SW 1271 (cell line): ENCODE measurements around the gene RLBP1.
"Not testable (repeated sequence)": the region's sequence is repeated elsewhere in the genome, so short reads cannot be mapped to it uniquely, and the experiment has no call there.

ENCODE experiments used
- DNase-seq, 2 experiments: peaks; one replicate each; lab custom pipeline; 2025; lab: John Stamatoyannopoulos, UW

Gene RLBP1

DNA sequence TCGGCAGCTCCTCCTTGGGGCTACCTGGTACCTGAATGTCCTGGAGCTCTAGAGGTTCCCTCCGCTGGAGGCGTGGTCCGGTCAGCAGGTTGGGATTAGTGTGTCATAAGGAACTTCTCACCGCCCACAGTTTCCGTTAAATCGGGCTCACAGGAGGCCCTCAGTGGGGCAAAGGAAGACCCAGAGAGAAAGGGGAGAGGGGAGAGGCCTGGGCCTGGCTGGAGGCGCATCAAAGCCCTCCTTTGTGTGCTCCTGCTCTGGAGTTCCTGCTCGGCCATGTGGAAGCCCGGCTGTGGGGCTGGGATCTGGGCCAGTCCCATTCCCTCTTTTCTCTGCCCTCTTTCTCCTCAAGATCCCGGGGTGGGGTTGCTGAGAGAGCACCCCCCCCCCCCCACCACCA, at the start of gene RLBP1:
RLBP1 (minus strand) TSS at position 37 of the 400 bp plus-strand sequence. CDS start 2,604 bp downstream, outside the sequence.
- DNase-seq: no peak

DNA sequence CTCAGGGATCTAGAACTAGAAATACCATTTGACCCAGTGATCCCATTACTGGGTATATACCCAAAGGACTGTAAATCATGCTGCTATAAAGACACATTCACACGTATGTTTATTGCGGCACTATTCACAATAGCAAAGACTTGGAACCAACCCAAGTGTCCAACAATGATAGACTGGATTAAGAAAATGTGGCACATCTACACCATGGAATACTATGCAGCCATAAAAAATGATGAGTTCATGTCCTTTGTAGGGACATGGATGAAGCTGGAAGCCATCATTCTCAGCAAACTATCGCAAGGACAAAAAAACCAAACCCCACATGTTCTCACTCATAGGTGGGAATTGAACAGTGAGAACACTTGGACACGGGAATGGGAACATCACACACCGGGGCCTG, 28.8 kb upstream of the RLBP1 start:
- not testable (repeated sequence) for DNase-seq

DNA sequence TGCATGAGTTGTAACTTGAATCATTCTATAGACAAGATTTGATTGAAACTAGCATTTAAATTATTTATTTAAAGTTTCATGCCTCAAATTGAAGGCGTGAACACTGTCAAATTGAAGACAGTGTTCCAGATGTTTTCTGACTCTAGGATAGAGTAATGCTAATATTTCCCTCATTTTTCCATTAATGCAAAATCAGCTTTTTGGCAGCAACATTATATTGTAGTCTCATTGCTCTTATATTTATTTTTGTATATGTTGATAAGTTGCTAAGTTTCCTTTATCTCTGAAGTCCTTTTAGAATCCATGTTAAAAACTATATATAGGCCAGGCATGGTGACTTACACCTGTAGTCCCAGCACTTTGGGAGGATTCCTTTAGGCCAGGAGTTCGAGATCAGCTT, 27.2 kb upstream of the RLBP1 start:
- no peak for DNase-seq

DNA sequence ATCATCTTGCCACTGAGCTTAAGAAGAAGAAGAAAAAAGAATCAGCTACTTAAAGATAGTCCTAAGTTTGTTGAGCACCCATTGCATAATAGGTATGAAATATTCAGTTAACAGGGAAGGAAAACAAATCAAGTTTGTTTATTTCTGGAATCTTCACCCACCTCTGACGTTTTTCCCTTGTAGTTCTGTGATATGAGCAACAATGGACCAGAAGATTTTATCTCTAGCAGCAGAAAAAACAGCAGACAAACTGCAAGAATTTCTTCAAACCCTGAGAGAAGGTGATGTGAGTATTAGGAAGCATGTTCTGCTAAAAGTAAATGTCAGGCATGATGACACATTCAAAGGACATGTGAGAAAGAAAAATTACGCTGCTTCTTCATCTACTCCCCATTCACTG, 26.1 kb upstream of the RLBP1 start:
- no peak for DNase-seq

DNA sequence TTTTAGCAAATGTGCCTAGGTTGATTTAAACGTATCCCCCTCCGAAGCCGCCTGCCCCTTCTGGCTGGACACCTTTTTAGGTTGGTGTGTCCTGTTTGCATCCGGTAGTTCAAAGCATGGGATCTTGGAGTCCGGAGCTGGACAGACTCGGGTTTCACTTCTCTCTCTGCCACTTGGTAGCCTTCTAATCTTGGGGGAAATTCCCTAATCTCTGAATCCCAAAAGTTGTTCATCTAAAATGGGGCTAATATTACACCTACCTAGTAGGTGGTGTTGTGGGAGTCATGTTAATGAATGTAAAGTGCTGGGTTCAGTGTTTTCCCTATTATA, 23.2 kb upstream of the RLBP1 start:
- DNase-seq: no peak

DNA sequence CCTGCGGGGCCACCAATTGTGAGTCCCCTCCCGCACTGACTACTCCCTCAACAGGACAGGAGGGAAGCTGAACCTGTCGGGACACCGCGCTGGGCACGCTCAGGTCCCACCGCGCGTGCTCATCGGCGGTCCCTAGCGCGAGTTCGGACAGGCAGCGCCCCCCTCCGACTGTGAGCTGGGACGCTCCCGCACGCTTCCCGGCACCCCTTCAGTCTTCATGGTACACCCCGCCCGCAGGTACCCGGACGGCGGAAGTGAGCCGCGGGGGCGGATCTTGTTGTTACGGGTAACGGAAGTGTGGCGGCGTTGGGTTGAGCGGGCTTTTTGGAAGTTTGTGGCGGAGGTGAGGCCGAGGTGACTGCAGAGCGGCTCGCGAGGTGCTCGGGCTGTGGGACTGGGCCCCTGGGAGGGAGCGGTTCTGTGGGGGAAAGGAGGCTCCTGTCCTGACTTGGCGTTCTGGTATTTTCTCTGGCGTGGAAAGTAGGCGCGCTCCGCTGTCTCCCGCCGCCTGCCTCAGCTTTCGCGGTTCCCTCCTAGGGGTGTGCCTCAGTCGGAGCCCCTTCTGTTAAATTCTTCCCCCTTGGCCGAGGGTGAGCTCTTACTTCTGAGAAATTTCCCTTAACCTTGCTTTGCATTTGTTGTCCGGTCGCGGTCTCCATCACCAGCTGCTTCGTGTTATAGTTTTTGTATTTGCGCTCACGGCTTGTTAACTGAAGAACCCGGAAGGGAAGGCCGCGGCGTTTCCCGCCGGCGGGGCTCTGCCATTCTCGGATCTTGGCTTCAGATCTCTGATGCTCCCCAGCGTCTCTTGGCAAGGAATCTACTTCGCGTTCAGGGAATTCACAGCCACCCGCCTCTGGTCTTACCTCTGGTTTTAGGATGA, 22.6 kb upstream of the RLBP1 start, which contains the start of gene FANCI:
FANCI (plus strand) TSS at position 289 of the 883 bp plus-strand sequence. CDS start 3,669 bp downstream, outside the sequence.
- peak; percentile 90 to 96 for DNase-seq

DNA sequence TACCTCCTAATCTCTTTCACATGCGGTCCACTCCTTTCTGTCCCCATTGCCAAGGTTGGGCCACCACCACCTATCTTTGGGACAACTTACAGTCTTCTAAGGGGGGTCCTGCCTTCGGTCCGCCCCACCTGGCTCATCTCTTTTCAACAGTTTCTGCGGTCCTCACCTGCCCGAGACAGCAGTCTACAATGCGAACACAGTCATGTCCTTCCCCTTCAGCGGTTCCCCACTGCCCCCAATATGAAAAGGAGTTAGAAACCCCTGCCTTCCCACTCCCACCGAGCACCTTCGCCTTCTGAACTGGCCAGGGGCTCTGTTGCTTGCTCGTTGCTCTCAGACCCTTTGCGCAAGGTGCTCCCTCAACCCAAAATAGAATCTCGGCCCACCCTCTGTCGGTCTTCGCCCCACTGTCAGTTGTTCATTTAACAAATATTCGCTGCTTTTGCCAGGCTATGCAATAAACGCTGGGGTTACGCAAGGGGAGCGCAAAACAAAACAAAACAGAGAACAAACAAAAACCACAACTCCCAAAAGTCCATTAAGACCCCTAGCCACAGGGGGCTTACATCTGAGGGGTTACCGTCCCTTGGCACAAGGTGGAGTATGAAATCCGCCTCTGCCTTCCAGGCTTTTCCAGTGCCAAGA, 21.8 kb upstream of the RLBP1 start:
- DNase-seq: no peak

DNA sequence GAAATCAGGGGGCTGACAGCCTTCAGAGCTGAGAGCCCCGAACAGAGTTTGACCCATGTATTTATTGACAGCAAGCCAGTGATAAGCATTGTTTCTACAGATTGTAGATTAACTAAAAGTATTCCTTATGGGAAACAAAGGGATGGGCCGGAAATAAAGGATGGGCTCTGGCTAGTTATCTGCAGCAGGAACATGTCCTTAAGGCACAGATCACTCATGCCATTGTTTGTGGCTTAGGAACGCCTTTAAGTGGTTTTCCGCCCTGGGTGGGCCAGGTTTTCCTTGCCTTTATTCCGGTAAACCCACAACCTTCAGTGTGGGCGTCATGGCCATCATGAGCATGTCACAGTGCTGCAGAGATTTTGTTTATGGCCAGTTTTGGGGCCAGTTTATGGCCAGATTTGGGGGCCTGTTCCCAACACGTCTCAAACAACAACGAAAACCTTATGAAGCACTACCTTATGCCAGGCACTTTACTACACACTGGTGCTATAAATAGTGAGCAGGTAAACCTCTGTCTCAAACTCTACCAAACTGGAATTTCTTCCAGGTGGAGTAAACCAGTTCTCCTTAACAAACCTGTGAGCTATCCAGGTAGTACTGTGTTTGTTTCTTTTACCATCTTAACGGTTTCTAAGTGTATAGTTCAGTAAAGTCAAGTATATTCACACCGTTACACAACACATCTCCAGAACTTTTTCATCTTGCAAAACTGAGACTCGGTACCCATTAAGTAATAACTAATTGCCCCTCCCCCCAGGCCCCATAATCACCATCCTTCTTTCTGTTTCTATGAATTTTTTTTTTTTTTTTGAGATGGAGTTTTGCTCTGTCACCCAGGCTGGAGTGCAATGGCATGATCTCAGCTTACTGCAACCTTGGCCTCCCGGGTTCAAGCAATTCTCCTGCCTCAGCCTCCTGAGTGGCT, 18.8 kb upstream of the RLBP1 start:
- not testable (repeated sequence) for DNase-seq

DNA sequence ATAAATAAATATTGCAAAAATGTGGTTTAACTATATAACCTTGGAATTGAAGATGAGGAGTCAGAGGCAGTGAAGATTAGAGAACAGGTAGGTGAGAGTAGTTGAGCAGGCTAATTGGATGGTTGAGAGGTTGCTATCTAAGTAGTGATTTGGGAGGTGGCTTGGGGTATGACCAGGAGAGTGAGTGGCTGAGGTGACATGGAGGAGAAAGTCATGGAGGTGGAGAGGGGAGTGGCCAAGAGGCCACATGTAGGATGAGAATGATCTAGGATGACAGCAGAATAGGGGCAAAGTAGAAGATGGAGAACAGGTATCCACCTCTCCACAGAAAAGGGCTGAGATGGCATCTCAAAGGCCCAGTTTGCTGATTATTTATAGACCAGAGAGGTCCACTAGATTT, 10.5 kb upstream of the RLBP1 start:
- no peak for DNase-seq

DNA sequence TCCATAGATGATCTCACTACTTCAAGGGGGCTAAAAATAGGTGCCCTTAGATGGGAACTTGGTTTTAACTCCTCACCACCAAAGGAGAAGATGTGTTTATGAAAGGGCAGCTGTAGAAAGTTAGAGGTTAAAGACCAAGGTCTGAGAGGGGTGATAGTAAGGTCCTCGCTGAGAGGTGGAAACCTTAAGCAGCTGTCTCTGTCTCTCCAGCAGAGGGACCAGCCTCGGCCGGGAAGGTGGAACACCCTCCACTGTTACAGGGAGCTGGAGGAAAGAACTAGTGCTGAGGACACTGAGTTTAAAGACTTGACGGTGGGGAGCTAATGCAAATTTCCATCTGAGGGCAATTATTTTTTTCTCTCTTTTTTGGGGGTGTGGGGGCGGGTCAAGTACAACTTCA, 8.9 kb upstream of the RLBP1 start:
- no peak for DNase-seq

DNA sequence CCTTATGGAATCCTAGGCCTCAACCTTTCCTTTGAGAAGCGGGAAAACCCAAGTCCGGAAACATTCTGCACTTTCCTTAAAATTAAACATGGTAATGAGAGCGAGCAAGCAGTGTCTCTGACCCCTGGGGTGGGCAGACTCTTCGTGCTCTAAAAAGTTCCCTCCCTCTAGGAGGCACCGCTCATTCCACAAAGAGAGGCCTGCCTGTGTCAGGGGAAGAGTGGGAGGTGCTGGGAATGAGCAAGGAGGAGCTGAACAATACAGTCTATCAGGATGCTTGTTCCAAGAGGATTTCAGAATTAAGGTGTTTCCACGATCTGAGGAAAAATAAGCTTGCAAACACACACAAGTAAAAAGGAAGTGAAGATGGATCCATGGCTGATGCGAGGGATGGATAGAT, 6.0 kb upstream of the RLBP1 start:
- DNase-seq: no peak

DNA sequence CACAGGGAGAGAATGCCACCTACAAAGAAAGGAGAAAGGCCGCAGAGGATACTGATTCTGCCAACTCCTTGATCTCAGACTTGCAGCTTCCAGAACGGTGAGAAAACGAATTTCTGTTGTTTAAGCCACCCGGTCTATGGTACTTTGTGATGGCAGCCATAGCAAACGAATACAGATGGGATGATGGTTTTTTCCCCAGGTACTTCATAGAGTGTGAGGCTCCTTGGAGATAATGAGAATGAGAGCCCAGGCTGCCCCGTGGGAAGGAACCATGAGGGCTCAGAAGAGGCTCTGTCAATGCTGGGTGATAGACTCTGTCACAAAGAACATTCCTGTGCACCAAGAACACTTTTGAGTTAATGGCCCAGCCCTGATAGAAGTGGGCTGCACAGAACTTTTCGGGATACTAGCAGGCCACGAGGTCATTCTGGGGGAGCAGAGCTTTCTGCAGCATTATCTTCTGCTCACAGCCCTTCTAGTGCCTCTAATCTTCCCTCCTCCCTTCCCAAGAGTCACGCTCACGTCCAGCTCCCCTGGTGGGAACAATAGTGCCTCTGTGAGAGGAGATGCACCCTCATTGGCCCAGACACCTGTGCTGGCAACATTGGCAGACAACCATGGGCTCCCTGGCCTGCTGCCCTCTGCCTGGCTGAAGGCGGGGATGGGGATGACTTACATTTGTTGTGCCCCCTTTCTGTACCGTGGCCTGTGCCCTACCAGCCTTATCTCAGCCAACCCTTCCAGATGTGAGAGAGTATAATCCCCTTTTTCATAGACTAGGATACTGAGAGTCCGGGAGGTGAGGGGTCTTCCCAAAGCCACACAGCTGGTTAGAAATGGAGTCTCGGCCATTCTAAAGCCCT, 5.2 kb upstream of the RLBP1 start:
- no peak for DNase-seq

DNA sequence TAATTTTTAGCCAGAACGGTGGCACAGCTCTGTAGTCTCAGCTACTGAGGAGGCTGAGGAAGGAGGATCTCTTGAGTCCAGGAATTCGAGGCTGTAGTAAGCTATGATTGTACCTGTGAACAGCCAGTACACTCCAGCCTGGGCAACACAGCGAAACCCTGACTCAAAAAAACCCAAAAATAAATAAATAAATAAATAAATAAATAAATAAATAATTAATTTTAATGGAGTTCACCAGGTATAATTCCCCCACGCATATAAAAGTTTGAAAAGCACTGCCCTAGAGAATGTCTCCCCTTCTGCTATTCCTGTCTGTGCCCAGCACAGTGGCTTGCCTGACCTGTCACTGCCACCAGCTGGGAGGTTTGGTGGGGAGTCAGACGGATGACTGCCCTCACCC, 4.2 kb upstream of the RLBP1 start:
- no peak for DNase-seq

DNA sequence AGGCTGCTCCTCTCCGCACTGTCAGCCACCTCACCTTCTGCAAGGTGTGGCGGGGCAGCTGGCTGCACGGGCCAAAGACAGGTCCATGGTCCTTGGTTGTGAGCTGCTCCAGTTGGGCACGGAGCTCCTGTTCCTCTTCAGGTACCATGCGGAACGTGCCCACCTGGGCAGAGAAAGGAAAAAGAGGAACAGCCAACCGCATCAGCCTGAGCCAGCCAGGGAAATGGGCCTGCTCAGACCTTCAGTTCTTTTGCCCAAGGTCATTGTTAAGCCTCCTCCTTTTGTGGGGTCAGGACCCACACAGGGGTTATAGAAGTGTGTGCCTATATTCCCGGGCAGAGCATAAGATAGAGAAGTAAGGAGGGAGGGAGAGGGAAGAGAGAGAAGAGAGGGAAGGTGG, 2.8 kb downstream of the RLBP1 start:
- DNase-seq: no peak

DNA sequence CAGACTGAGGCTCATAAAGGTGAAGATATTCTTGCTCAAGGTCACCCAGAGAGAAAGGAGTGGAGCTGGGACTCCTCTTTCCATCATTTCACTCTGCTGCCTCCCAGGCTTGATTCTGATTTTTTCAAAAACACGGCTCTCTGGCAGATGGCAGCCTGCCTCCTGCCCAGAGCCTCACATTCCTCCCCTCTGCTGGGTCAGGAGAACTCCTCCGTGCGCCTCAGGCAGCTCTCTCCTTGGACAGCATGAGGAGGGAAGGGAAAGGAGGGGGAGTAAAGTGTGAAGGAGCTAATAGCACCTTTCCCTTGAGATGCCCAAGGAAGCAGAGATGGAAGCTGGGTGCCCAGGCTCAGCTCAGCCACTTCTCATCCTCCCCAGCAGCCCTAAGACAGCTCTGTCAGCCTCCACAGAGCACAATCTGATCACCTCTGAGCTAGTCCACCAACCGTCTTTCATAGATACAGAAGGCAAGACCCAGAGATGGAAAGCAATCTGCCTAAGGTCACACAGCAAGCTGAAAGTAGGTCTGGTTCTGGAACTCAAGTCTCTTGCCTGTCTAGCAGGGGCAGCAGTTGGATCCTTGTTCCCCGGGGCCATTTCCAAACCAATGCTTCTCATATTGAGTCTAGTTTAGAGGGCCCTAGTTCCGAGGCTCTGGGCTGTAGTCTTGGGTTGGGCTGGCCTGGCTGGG, 3.5 kb downstream of the RLBP1 start:
- no peak for DNase-seq

DNA sequence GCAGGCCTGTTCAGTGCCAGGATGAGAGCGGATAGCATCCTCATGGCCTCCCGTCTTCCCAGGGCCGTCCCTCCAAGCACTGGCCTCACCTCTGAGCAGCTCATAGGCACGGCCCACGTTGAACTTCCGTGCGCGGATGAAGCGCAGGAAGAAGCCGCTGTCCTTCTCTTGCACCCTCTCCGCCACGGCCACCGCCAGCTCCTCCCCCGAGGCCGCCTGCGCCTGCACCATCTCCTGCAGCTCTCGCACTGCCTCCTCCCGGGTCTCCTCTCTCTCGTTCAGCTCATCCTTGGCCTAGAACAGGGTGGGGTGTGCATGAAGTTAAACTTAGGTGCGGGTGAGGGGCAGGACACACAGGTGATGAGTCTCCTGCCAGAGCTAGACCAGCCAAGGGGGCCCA, 4.3 kb downstream of the RLBP1 start:
- no peak for DNase-seq

DNA sequence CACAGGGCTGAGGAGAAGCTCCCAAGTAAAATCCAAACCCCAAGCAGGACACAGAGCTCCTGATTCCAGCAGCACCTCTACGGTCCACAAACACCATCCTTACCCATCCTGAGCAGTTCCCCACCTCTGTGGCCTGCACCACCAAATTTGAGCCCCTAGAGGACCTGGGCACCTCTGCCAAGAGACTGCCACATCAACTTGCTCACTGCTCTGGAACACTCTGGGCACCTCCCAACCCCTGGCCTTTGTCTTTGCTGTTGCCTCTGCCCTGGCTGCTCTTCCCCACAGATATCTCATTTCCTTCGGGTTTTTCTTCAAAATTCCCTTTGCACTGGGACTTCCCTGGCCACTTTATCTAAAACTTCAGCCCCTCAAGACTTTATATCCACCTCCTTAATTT, 5.8 kb downstream of the RLBP1 start:
- DNase-seq: no peak

DNA sequence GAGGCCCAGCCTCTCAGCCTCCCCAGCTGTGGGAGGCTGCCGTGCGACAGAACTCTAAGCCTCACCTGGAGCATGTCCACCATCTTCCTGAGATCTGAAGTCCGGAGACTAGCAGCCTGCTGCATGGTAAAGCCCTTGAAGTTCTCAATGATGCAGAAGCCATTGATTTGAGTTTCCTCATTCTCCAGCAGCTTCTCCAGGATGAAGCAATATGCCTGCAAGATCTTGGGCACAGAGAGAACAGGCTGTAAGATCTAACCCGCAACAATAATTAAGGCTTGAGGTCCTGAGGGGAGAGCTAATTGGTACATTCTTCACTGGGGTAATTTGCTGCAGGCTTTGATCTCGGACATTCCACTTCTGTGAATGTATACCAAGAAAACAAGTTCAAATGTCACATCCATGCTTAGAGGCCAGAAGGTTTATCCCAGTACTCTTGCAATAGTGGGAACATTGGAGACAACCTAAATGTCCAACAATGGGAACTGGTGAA, 9.7 kb downstream of the RLBP1 start:
- no peak for DNase-seq

DNA sequence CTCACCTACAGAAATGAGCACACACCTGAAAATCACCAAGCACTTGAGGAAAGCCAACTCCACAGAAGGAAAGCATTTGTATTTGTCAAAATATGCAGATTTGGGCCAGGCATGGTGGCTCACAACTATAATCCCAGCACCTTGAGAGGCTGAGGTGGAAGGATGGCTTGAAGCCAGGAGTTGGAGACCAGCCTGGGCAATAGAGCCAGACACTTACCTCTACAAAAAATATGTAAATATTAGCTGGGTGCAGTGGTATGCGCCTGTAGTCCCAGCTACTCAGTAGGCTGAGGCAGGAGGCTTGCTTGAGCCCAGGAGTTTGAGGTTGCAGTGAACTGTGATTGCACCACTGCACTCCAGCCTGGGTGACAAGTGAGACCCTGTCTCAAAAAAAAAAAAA, 12.3 kb downstream of the RLBP1 start:
- DNase-seq: no peak

DNA sequence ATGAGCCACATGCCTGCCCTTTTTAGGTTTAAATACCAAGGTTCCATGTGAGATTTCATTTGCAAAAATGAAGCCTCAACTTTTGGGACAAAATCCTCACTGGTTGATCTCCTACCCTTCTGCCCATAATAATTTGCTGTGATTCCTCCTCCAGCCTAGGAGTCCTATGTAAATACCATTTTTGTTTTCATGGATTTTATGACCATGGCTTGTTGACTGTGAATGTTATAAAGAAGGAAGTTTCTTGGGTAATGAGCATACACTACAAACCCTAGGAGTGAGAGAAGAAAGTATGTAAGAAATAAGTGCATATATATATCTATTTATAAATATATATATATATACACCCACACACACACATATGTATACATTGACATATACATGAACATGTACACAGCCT, 13.1 kb downstream of the RLBP1 start:
- DNase-seq: no peak

DNA sequence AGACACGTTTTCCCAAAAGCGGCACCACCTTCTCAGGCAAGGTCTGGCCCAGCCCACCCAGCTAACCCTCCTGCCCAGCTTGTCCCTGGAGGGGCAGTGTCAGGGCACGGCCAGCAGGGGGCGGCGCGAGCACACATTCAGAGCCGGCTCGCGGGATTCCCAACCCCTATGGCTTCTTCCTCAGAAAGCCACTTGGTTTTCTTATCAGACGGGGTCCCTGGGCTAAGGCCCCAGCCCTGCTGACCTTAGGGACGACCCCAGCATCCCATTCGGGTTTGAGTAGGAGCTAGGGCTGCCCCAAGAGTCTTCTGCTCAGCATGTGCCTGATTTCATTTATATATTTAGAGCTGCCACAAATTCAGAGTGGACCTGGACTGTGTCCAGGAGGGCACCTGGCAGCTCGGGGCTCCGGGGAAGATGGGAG, 14.5 kb downstream of the RLBP1 start:
- DNase-seq: peak; percentile 24 to 75
